GM19324 (cell line): Measurements from ENCODE around the gene SPAG6.
A peak's percentile ranks its signal among the peaks of the same experiment; 100 is the strongest.

Source experiments
- ATAC-seq: cut with Tn5 transposase; IDR thresholded peaks from one replicate; pipeline ENCODE4 v1.9.1; 2021; ENCODE audit warnings: mild to moderate bottlenecking, moderate library complexity; ENCODE audit not compliant: unreplicated experiment, low FRiP score

SPAG6 gene

DNA sequence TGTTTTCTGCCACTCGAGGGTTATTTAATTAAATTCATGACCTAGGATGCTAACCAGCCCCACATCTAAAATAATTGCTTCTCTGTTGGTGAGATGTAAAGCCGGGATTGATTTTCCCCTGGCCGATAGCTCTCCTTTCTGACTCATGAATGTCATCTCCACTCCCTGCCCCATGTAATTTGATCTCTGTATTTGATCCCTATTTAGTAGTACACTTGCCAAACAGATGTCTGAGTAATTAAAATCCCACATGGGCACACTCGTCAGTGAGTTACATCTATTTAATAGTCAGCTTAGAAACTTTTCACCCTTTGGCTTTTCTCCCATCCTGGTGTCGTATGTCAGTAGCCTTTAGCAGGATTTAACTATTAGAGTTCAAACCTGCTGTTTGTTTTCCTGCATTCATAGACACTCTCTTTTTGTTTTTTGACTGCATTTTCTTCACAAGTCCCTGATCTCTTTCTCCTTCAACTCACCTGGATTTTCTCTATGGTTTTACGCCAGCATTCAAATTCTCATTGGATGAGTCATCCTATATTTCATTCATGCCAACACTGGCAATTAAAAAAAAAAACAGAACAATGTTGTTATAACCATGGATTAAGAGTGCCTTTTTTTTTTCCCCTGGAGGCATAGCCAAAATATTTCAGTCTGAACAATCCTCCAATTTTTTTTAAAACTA is 82.7 kb downstream of the SPAG6 start:
- ATAC-seq: no peak

DNA sequence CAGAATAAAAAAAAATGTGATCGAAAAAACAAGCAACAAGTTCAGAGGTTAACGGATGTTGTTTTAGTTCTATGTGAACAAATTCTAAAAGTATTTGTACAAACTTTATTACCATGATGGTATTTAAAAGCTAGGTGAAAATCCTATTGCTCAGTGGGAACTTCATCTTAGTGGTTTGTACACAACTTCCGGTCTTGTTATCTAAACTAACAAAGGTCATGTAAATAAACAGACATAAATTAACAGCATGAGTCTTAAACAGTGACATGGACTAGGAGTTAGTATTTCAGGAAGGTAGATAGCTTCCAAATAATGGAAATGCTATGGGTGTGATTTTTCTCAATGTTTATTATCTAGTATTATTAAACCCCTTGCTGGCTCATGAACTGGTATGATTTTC is 83.8 kb downstream of the SPAG6 start:
- no peak for ATAC-seq

DNA sequence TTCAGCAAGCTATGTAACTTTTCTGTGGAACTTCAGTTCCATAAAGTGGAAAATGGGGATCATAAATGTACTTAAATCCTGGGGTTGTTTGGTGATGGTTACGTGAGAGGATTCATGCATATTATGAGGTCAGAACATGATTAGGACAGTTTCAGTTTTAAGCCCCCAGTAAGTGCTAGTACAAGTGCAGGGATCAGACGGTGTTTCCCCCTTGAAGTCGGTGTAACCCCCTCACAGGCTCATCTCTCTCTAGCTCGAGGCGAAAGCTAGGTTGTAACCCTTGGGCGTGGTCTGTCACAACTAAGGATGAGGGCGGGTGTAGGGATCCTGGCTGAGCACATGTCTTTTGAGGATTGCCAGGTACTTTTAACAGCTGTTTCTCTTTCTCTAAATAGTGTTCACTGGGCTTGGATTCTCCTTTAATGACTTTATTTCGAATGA is 84.7 kb downstream of the SPAG6 start:
- no peak for ATAC-seq

DNA sequence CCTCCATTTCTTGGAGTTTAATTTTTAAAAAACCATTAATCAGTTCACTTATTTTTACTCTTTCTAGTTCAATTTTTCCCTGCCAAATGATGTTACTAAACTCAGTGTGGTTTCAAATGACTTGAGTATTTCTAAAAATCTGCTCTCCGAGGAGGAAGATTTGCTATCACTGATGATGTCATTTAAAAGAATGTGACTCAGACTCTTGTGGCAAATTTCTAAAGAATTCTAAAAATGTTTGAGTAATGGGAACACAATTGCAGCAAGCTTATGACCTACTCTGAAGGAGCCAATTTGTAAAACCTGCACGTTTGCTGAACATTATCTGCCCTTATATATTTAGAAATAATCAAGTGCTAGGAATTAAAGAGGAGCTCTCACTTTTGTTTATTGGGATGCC is 88.6 kb downstream of the SPAG6 start:
- ATAC-seq: no peak

DNA sequence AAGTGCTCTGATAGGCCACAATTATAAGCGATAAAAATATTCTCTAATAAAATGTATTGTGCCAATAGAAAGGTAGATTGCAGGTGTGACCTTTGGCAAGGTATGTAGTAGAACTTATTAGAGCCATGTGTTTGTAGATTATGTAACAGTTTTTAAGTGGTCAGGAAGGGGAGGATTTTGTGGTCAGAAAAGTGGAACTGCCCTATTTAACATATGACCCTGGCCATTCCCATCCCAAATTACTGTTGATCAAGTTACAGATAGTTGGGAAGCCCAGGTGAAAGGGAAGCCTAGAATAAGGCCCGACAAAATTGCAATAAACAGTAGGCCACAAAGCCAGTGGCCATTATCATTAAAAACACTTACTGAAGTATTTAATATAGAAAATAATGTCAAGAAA is 89.2 kb downstream of the SPAG6 start:
- ATAC-seq: no peak

DNA sequence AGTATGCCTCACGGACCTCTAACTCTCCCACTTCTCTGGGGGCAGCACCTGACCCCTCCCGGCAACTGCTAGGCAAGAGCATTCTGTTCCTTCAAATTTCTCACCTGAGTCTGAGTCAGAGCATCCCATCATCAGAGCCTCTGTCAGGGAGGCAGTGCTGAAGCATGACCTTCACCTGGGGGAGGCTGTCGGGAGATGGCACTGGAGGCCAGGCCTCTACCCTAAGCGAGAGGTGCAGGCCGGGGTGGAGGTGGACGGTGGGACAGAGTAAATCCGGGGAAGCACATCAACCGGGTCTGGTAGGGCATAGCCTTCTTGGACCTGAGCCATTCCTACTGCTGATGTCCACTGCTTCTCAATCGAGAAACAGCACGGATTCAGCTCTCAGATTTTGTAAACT is 90.4 kb downstream of the SPAG6 start:
- ATAC-seq: no peak

DNA sequence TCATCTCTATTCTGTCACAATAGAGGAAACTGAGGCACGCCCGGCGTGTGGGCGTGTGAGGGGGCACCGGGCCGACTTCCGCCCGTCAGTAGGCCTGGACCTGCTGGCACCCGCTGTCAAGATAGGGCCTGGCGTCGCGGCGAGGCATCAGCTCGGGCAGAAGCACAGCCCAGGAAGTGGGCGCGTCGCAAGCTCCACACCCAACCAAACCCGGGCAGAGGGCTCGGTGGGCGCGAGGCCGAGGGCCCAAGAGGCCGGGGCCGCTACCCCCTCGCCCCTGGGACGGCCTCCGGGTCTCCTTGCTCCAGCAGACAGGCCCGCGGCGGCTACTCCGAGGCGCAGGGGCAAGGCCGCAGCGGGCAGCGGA is 91.2 kb downstream of the SPAG6 start:
- ATAC-seq: peak; percentile 52

DNA sequence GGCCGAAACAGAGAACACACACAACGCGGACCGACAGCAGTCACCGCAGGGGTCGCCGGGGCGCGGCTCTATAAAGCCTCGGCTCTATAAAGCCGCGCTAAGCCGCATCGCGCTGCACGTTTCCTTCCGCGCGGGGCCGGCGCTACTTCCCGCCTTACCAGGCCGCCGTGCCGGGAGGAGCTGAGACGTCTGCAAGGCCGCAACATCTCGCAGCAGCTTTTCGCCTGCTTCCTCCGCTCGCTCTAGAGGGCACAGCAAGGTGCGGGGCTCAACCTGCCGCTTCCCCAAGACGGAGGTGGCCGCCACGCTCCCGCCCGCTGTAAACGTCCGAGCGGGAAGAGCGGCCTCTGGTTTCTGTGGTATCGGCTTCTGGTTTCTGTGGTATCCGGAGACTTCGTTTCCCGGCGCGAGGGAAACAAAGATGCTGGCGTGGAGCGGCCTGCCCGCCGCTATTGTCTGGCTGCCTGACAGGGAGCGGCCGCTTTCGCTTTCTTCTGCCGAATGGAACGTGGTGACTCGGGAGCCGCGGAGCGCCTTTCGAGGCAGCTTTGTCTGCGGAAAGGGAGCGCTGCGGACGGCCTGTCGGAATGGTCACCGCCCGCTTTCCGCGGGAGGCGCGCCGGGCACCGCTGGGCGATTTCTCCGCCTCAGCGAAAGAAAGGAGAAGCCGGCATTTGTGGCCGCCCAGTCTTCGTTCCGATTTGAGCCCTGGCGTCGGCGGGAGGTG is 91.8 kb downstream of the SPAG6 start:
- ATAC-seq: peak; percentile 80

DNA sequence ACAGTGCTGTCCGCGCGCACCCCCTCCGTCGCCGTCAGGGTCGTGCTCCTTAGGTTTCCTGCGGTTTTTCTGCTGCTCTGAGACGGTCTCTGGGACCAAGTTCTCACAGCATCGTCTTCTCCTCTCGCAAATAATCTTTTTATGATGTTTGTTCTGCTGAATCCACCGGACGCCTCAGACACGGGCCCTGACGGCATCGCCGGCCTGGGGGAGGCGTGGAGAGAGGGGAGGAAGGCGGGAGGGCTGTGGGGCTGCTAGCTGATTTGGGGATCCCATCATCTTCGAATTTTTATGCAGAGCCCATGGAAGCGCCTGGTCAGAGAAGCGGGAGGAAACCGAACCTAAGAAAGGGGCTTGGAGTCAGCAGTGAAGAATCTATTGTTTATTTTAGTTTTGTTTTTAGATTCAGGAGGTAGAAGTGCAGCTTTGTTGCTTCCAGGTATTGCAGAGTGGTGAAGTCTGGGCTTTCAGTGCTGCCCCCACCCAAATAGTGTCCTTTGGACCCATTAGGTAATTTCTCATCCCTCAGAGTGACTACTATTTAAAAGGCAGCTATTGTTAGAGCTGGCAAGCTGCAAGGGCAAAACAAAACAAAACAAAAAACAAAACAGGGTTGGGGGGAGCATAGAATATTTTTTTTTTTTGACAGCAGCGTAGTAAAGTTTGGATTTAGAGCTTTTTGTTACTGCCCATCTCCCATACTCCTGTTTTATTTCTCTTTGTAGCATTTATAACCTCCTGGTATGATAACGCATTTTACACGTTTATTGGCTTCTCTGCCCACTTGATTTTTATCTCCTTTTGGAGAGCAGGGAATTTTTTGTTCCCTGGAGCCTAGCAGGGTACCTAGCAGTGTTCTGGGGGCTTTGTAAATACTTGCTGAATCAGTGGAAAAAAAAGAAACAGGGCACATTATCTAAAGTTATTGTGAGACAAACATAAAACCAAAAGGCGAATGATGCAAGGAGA is 92.6 kb downstream of the SPAG6 start:
- ATAC-seq: peak; percentile 15

DNA sequence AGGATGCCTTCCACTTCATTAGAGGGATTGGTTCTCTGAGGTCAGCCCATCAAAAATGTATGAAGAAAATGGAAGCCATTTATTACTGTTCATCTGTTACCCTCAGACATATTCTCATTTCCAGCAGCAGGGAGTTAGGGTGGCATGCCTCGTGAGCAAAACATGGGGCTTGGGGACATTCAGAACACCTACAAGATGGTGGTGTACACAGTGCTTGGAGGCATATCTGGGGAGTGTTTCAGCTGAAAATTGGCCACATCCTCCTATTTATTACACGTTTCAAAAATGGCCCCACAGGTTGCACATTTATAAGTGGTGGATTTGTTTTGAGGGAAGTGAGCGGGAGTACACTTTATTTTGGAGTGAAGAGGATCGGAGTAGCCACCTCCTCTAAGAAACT is 93.4 kb downstream of the SPAG6 start:
- ATAC-seq: no peak

DNA sequence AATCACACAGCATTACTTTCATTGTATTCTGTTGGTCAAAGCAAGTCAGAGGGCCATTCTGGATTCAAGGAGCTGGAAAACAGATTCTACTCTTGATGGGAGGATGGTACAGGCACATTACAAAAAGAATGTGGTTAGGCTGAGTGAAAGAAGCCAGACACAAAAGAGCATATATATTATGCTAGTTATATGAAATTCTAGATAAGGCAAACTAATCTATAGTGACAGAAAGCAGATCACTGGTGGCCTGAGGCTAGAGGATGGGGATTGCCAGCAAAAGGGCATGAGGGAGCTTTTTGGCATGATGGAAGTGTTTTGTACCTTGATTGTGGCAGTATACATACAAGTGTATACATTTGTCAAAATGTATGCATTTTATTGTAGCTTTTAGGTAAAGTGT is 96.8 kb downstream of the SPAG6 start:
- no peak for ATAC-seq

DNA sequence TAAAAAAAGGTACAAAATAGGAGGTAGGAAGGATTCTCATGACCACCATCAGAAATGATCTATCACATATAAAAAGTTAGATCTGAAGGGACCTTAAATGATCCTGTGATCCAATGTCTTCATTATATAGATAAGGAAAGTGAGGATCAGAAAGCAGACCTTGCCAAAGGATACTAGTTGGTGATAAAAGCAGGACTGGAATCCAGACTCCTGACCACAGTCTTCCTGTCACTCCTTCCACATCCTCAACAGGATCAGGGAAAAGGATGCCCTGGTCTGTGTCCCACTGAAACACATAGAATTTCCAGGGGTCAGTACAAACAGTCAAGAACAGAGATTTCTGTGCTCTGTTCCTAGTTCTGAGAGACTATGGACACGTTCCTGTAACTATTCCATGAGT is 97.2 kb downstream of the SPAG6 start:
- no peak for ATAC-seq

DNA sequence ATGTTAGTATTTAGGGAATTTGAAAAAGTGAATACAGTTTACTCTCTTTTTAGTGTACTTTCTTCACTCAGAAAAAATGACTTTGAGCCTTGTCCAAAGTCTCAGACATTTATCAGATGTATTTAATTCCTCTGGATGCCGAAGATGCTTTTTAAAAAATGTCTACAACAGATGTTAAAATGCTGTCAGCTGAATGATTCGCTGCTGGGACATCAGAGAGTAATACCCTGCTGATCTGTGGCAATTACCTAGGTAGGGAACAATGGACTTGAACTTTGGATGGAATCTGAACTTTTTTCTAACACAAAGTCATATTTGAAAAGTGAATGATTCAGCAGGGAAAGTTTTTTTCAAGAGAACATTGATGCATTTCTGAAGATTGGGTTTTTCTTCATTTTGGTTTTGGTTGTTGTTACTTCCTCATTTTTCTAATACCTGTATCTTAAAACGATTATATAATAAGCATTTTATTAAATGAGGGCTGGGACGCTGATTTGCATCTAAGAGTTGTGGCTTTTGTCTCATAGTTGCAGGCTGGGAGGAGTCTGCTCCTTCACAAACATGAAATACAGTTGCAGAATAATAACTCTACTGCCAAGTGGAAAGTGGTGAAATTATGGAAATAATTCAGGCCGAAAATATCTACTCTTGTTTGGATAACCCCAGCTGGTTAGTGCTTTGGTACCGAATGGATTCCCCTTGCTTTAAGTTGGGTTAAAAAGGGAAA is 98.0 kb downstream of the SPAG6 start:
- no peak for ATAC-seq

DNA sequence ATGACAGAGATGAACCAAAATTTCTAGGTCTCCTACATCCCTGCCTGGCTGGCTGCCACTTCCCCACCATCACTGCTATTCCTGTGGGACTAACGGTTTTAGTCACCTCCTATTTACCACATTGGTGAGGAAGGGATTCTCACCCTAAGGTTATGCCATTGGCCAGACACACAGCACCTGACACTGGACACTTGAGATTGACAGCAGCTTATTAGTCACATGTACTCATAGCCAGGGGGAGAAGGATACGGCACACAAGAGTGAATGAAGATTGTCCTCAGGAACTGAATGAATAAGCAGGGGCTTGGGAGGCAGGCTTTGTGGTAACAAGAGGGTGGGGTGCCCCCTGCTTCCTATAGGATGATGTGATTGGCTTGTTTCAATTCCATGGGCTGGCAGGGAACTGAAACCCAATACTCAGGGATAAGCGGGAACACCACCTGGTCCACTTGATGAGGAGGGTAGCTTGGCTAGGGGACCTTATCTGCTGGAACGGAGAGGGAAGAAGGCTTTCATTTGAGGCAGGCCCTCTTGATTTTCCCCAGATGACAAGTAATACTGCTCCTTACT is 99.0 kb downstream of the SPAG6 start:
- no peak for ATAC-seq

DNA sequence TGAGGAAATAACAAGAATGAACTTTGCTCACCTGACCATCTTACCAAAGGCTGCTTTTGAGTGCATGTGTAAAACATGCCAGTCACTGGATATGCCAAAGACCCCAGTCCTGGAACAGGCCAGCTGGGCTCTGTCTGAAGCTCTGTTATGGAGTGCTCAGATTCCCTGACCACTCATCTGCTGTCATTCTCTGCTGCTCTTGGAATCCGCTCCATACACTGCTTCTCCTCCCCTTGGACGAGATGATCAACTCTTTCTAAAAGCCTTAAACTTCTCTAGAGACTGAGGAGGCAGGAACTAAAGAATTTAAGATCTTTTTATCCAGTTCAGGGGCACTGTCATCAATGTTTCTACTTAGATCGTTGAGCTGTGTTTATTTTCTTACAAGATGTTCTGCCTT is 100.2 kb downstream of the SPAG6 start:
- no peak for ATAC-seq

DNA sequence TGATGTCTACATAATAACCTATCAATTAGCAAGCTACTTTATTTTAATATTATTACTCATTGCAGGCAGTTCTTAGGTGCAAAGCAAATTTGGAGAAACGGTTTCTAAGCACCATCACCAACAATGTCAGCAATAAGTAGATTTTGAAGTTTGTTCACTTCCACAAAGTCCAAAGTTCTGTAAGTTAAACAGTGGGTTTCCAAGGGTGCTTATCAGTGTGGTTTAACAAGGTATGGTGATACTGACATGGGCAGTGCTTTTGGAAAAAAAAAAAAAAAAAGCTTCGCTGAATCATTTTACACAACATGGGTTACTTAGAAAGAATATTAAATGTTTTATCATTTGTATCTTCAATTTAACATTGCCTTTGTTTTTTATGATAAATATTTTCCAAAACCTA is 101.8 kb downstream of the SPAG6 start:
- no peak for ATAC-seq

DNA sequence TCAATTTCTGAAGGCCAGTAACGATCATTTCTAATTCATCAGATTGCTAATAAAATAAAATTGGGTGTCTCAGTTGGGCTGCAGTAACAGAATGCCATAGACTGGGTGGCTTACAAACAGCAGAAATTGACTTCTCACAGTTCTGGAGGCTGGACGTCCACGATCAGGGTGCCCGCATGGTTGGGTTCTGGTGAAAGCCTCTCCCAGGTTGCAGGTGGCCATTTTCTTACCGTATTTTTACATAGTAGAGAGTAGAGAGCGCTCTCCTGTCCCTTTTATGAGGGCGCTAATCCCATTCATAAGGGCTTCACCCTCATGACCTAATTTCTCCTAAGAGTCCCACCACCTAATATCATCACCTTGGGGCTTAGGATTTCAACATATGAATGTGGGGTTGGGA is 106.0 kb downstream of the SPAG6 start:
- ATAC-seq: no peak

DNA sequence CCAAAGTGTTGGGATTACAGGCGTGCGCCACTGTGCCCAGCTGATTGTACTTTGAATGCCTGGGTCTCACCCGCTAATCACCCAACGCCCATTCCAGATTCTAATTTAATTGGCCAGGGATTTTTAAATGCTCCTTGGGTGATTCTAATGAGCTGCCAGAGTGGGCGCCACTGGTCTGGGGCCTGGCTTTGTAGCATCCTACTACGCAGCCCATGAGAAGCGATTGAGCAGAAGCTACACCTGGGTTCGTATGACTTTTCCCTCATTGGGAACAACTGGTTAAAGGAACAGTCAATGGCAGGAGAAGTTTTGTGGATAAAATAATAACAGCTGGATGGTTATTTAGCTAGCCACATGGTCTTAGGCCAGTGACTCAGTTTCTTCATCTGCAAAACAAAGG is 108.0 kb downstream of the SPAG6 start:
- ATAC-seq: no peak

DNA sequence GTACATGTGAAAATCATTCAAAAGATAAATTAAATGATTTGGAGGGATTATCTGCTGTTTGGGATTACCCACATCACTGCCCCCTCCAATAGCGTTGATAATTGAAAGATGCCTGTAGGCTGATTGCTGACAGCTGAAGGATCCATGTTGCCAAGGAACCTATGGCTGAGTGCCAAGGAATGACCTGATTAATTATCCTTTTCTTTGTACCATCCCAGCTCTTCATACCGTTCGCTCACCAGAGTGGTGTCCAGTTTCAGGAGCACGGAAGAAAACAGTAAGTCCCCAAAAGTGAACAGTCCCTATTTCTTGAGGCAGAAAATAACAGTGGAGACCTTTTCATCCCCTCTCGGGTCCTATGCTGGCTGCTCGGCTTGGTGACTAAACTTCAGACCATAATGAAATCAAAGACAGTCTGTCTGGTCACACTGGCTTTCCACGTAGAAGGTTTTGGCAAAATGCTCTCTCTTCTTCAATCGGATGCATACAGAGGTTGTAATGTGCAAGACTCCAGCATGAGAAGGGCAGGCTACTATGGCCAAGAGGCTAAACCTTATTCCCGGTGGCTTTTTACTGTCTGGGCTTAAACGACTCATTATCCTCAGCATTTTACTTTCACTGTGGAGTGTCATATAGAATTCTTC is 108.8 kb downstream of the SPAG6 start:
- ATAC-seq: no peak

DNA sequence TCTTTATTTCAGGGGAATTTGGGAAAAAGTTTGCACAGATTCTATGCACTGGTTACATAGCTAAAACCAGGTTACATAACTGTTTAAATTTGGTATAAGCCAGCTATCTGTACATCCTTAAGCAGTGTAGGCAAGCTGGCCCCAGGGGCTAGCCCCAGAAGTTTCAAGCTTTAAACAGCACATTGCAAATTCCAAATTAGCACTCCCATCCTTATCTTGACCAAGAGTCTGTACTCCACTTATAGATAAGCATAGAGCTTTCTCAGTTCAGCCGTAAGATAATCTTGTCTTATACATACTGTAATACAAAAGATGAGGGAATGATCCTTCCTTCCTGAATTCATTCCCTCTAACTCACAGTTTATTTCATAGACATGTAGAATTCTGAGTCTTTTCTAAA is 109.3 kb downstream of the SPAG6 start:
- ATAC-seq: no peak
